HG03025 (cell line): Measurements from ENCODE around the gene LRRC75A.

ENCODE experiments used
- ATAC-seq: cut with Tn5 transposase; IDR thresholded peaks from one replicate; pipeline ENCODE4 v1.9.1; 2021; ENCODE audit warnings: mild to moderate bottlenecking, moderate library complexity; ENCODE audit not compliant: unreplicated experiment, low FRiP score

Gene LRRC75A

GRCh38 chr17:16495561-16495960 lies 3.6 kb upstream of the LRRC75A start:
- ATAC-seq = no peak

DNA sequence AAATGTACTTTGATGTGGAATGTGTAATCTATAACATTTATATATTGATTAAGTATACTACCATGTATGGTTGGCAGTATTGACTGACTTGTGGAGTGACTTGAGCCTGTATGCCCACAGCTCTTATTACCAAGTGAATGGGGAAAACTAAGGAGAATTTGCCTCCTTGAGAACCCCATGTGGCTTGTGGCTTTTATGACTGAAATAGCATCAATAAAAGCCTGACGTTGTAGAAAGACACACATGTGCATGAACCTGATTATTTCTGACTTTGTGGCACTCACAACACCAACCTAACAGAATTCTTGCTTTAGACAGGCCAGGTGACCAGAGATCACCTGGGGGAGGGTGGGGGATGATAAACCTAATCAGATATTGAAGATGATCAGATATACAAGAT lies 2.1 kb upstream of the LRRC75A start:
- no peak for ATAC-seq

DNA sequence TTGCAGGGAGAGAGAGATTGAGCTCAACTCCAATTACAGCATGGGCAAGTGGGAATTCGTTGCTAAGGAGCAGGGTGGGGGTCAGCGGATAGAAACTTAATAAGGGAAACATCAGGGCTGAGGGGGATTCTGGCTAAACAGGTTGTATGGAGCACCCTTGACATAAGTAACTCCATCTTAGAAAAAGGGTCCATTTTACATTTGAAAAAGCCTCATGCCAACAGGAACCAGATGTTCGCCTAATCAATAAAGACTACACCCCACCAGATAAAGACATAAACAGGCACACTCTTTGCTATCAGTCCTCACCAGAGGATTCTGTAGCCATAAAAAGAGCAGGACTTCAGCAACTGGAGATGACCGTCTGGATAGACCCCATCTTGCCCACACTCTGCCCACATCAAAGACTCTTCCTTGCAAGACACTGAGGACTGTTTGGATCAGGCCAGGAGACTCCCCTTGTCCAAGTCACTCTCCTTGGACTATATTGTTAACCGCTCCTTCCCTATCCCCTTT lies 1.6 kb upstream of the LRRC75A start:
- ATAC-seq = no peak

- no peak for ATAC-seq
These were observed 879 bp upstream of the LRRC75A start for GRCh38 chr17:16492613-16493530.

GRCh38 chr17:16491131-16491702 lies 776 bp downstream of the LRRC75A start:
- no peak for ATAC-seq

- no peak for ATAC-seq
These were observed 2.6 kb downstream of the LRRC75A start for GRCh38 chr17:16489431-16489830.

GRCh38 chr17:16488968-16489337 lies 3.0 kb downstream of the LRRC75A start:
- ATAC-seq = no peak

- ATAC-seq = no peak
These were observed 3.6 kb downstream of the LRRC75A start for GRCh38 chr17:16488186-16488967.

- no peak for ATAC-seq
These were observed 5.4 kb downstream of the LRRC75A start for GRCh38 chr17:16486373-16487250.

GRCh38 chr17:16484445-16485175 lies 7.4 kb downstream of the LRRC75A start:
- ATAC-seq = no peak

DNA sequence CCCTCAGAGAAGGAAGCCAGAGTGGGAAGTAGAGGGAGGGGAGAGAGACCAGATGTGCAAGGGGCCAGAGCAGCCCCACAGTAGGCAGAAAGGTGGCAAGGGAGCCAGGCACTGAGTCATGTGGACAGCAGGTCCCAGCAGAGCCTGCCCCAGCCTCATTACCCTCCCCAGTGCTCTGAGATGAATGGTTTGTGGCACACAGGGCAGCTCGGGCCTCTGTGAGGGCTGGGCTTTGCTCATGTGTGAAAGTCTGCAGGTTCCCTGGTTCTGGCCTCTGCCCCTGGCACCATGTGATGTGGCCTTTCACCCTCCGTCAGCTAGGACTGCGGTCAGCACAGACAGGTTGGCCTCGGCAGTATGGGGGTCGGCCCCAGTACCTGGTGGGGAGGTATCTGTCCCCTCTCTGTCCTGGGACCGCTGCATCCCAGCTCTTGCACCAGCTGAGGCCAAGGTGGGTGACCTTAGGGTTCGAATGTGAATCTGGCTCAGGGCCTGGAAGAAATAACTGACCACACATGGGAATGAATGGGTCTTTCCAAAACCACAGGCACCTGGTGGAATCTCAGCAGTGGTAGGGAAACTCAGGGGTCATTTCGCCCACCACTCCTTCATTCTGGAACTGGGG lies 8.9 kb downstream of the LRRC75A start:
- no peak for ATAC-seq

- ATAC-seq = no peak
These were observed 9.7 kb downstream of the LRRC75A start for GRCh38 chr17:16482253-16482652.

DNA sequence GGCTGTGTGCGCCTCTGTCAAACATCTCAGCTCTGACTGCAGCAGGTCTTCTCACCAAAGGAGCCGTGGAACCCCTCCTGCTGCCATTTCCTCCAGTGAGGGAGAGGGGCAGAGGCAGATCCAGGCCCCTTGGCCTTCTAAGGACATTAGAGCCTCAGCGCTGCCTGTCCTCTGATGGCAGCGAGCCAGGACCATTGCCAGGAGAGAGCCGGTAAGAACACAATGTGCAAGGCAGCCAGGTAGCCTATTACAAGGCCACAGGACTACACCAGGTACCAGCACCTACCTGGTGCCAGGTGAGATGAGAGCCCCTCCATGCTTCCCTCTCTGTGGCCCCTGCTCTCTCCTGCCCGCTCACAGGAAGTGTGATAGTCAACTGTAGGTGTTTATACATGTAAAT lies 11.0 kb downstream of the LRRC75A start:
- no peak for ATAC-seq

GRCh38 chr17:16479264-16479663 lies 12.7 kb downstream of the LRRC75A start:
- ATAC-seq = no peak

GRCh38 chr17:16478649-16479048 lies 13.3 kb downstream of the LRRC75A start:
- ATAC-seq = no peak

- no peak for ATAC-seq
These were observed 14.3 kb downstream of the LRRC75A start for GRCh38 chr17:16477666-16478065.

GRCh38 chr17:16477255-16477654 lies 14.7 kb downstream of the LRRC75A start:
- ATAC-seq = no peak

- no peak for ATAC-seq
These were observed 16.8 kb downstream of the LRRC75A start for GRCh38 chr17:16475179-16475704.
